Mammary epithelial cell (primary cell): ENCODE measurements around the gene TRIM33.
"Not testable (repeated sequence)": the region's sequence is repeated elsewhere in the genome, so short reads cannot be mapped to it uniquely, and the experiment has no call there.

Experiments
- EZH2 ChIP-seq: IDR thresholded peaks from 2 replicates; pipeline ENCODE4 v1.6.1; 2012; ENCODE audit warnings: low read length, inconsistent platforms, borderline replicate concordance
- TF ChIP-seq, protein P1 (sequence below), 2 donors: IDR thresholded peaks in 1 of 2; conservative IDR thresholded peaks in 1 of 2; 2 replicates each; pipeline ENCODE4 v1.5.1; 2011 to 2012; ENCODE audit warnings: inconsistent platforms in 2 of 2, low read length in 2 of 2, mild to moderate bottlenecking in 2 of 2, control low read depth in 1 of 2, low read depth in 1 of 2; ENCODE audit not compliant: insufficient read depth in 1 of 2; ENCODE audit errors: extremely low read depth in 1 of 2

DNA sequence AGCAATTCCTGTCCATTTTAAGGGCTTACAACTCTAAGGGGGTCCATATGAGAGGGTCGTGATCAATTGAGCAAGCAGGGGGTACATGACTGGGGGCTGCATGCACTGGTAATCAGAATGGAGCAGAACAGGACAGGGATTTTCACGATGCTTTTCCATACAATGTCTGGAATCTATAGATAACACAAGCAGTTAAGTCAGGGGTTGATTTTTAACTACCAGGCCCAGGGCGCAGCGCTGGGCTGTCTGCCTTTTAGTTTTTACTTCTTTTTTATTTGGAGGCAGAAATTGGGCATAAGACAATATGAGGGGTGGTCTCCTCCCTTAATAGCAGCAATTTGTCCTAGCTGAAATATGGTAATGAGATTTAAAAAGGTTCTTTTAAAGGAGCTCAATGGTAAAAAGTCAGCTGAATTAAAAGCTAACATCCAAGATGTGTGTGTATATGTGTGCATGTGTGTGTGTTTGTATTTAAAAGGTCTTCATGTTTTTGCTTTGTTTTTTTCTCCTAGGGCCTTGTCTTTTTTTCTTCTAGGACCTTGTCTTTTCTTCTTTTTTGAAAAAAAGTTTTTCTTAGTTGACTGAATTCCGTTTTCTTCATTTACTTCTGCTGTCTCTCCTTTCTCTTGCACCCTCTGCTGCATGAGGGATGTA is 141.6 kb downstream of the TRIM33 start:
- TF ChIP-seq, protein P1, sequence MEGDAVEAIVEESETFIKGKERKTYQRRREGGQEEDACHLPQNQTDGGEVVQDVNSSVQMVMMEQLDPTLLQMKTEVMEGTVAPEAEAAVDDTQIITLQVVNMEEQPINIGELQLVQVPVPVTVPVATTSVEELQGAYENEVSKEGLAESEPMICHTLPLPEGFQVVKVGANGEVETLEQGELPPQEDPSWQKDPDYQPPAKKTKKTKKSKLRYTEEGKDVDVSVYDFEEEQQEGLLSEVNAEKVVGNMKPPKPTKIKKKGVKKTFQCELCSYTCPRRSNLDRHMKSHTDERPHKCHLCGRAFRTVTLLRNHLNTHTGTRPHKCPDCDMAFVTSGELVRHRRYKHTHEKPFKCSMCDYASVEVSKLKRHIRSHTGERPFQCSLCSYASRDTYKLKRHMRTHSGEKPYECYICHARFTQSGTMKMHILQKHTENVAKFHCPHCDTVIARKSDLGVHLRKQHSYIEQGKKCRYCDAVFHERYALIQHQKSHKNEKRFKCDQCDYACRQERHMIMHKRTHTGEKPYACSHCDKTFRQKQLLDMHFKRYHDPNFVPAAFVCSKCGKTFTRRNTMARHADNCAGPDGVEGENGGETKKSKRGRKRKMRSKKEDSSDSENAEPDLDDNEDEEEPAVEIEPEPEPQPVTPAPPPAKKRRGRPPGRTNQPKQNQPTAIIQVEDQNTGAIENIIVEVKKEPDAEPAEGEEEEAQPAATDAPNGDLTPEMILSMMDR (conservative IDR thresholded peaks at IDR 0.05 in 1 of 2, IDR thresholded peaks at IDR 0.05 in 1 of 2; ENCODE audit: extremely low read depth in 1 of 2, insufficient read depth in 1 of 2, low read depth in 1 of 2, low read length in 2 of 2) = not testable (repeated sequence)
- TF ChIP-seq EZH2 = not testable (repeated sequence)
